Upper lobe of right lung (tissue), 1 donor: ENCODE results near the gene TEX264. TPM values are rescaled to one million over a fixed set of nuclear protein-coding genes. Genes with fewer than 3 reads are reported as not detected.

ENCODE experiments used
- ATAC-seq: fragments of 200-7000 bp; cut with Tn5 transposase; one replicate; pipeline ENCODE4 v1.9.1; 2020; ENCODE audit warnings: mild to moderate bottlenecking, moderate library complexity
- DNase-seq: peaks from one replicate; pipeline ENCODE4 v3.0.0-alpha.2; 2020
- H3K27ac ChIP-seq: fragments of 200-600 bp; one replicate; pipeline ENCODE4 v1.8.0; 2022
- H3K27me3 ChIP-seq: fragments of 200-600 bp; one replicate; pipeline ENCODE4 v1.8.0; 2022; ENCODE audit warnings: mild to moderate bottlenecking
- H3K36me3 ChIP-seq: fragments of 200-600 bp; one replicate; pipeline ENCODE4 v1.8.0; 2022
- H3K4me1 ChIP-seq: fragments of 200-600 bp; one replicate; pipeline ENCODE4 v1.8.0; 2022
- H3K4me3 ChIP-seq: fragments of 200-600 bp; one replicate; pipeline ENCODE4 v1.8.0; 2022; ENCODE audit warnings: mild to moderate bottlenecking
- H3K9me3 ChIP-seq: fragments of 200-600 bp; one replicate; pipeline ENCODE4 v1.8.0; 2022
- intact Hi-C: fragments of 100-400 bp; cut with DNase I; formaldehyde crosslinking; loops from one replicate; pipeline ENCODE4 v1.11.0; 2022
- total RNA-seq: library from RNA; stranded (reverse); fragmentation: NEBNext Ultra II Directional; extraction: Animal tissue kit (Norgen Biotek cat#: 25700); gene quantifications from one replicate; pipeline ENCODE4 v1.2.1, GENCODE V29; 2021
- TF ChIP-seq, protein P1 (sequence below): fragments of 200-600 bp; IDR thresholded peaks from one replicate; pipeline ENCODE4 v1.8.0; 2022; ENCODE audit warnings: antibody characterized with exemption
- donor health status: DM: no; HTN: yes; CAD: no; lungs with severe emphysema.

TEX264 gene
- total RNA-seq, 1 donor from 2014 or later = 51.0 TPM

DNA sequence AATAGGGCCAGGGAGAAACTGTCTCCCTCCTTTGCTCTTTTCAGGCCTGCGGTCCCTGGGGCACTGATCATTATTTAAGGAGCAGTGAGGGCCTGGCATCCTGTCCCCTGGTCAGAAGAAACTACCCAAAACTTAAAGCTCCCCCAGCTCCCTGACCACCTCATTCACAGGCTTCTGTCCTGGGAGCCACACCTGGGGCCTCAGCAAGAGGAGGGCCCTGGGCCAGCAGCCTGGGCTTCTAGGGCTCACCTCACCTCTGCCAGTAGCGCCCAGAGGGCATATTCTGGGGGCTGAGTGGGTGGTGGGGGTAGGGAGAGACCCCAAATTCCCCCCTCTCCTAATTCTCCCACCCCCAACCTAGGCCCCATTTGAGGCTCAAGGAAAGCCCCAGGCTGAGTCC lies 31.1 kb downstream of the TEX264 start:
- DNase-seq = no peak
- intact Hi-C loops = no loop called here
- no peaks in the 10 kb centered on the region for H3K27me3 ChIP-seq

DNA sequence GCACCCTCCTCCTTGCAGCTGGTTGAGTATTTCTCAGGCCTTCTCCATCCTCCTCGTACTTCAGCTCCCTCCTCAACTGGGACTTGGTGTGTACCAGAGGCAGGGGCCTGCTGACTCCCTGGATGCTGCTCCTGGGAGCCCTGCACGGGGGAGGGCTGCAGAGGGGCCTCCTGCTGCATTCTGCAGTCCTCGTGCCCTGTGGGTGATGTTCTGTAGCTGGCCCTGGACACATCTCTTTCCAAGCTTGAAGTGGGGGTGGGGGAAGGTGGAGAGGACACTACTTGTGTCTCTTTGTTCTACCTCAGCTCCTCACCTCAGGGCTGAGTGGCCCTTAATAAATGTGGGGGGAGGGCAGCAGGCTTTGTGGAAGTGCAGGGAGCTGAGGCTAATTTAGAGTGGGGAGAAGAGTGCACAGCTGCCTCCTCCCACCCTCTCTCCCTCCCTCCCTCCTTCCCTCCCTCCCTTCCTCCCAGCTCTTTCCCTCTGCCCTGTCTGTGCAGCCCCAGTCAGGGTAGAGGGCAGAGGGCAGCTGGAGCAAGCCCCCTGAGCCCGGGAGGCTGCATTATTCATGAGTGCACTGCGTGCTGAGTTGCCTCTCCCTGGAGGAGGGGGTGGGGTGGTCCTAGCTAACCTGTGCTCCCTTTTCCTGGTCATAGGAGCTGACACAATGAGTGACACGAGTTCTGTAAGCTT lies 32.2 kb downstream of the TEX264 start:
- no peak for ATAC-seq
- intact Hi-C loops = no loop called here
- no peak for DNase-seq
- H3K4me3 ChIP-seq = no peak overlapping the region
- H3K27me3 ChIP-seq = no peaks in the 10 kb centered on the region
- H3K4me1 ChIP-seq = no peaks in the 10 kb centered on the region
- H3K36me3 ChIP-seq = peaks cover 43% of the 10 kb centered on the region
- TF ChIP-seq, protein P1, sequence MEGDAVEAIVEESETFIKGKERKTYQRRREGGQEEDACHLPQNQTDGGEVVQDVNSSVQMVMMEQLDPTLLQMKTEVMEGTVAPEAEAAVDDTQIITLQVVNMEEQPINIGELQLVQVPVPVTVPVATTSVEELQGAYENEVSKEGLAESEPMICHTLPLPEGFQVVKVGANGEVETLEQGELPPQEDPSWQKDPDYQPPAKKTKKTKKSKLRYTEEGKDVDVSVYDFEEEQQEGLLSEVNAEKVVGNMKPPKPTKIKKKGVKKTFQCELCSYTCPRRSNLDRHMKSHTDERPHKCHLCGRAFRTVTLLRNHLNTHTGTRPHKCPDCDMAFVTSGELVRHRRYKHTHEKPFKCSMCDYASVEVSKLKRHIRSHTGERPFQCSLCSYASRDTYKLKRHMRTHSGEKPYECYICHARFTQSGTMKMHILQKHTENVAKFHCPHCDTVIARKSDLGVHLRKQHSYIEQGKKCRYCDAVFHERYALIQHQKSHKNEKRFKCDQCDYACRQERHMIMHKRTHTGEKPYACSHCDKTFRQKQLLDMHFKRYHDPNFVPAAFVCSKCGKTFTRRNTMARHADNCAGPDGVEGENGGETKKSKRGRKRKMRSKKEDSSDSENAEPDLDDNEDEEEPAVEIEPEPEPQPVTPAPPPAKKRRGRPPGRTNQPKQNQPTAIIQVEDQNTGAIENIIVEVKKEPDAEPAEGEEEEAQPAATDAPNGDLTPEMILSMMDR = no peak
- no peaks in the 10 kb centered on the region for H3K9me3 ChIP-seq
- no peak overlapping the region for H3K27ac ChIP-seq

More for the DNA sequence above, 31.1 kb downstream of the TEX264 start:
- H3K9me3 ChIP-seq = no peaks in the 10 kb centered on the region
- TF ChIP-seq, protein P1 = no peak
- no peaks in the 10 kb centered on the region for H3K4me1 ChIP-seq
- H3K36me3 ChIP-seq = peaks cover 54% of the 10 kb centered on the region
- no peak overlapping the region for H3K4me3 ChIP-seq
- ATAC-seq = no peak
- H3K27ac ChIP-seq = no peak overlapping the region

DNA sequence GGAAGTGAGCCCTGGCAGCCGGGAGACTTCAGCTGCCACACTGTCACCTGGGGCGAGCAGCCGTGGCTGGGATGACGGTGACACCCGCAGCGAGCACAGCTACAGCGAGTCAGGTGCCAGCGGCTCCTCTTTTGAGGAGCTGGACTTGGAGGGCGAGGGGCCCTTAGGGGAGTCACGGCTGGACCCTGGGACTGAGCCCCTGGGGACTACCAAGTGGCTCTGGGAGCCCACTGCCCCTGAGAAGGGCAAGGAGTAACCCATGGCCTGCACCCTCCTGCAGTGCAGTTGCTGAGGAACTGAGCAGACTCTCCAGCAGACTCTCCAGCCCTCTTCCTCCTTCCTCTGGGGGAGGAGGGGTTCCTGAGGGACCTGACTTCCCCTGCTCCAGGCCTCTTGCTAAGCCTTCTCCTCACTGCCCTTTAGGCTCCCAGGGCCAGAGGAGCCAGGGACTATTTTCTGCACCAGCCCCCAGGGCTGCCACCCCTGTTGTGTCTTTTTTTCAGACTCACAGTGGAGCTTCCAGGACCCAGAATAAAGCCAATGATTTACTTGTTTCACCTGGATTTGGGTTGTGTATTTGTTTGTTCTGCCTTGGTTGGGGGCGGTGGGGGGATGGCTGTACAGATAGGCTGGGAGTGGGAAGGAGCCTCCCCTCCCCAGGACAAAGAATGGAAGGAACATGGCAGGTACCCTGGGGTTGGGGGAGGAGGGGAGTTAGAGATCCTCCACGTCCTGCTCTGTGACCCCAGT lies 32.9 kb downstream of the TEX264 start:
- ATAC-seq = no peak

DNA sequence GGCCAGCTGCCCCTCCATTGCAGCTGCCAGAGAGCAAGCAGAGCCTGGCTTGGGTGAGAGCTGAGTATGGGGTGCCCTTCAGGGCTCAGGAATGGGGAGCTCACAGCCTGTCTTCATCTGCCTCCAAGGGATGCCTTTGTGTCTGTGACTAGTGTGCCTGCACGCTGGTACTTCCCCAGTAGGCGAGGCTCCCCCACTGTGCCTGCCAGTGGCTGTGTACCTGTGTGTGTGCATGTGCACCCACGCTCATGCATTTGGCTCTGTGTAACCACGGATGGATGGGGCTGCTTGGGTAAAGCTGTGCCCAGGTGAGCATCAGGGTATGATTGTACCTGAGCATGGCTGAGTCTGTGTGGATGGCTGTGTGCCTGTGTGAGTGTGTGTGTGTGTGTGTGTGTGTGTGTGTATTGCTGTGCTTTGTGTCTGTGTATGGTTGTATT lies 33.5 kb downstream of the TEX264 start:
- intact Hi-C loops = no loop called here
- Histone ChIP-seq H3K27me3 (no peaks in the 10 kb centered on the region), H3K27ac (no peak overlapping the region), H3K36me3 (peaks cover 30% of the 10 kb centered on the region), H3K4me1 (no peaks in the 10 kb centered on the region), H3K9me3 (no peaks in the 10 kb centered on the region), H3K4me3 (no peak overlapping the region)
- DNase-seq = peak; percentile 51
- ATAC-seq = no peak
- TF ChIP-seq, protein P1 = no peak

More for the DNA sequence above, 32.9 kb downstream of the TEX264 start:
- Histone ChIP-seq H3K27ac (no peak overlapping the region), H3K36me3 (peaks cover 36% of the 10 kb centered on the region), H3K4me1 (no peaks in the 10 kb centered on the region), H3K9me3 (no peaks in the 10 kb centered on the region), H3K27me3 (no peaks in the 10 kb centered on the region), H3K4me3 (no peak overlapping the region)
- intact Hi-C loops = no loop called here
- peak; percentile 40 for DNase-seq
- TF ChIP-seq, protein P1 = no peak

DNA sequence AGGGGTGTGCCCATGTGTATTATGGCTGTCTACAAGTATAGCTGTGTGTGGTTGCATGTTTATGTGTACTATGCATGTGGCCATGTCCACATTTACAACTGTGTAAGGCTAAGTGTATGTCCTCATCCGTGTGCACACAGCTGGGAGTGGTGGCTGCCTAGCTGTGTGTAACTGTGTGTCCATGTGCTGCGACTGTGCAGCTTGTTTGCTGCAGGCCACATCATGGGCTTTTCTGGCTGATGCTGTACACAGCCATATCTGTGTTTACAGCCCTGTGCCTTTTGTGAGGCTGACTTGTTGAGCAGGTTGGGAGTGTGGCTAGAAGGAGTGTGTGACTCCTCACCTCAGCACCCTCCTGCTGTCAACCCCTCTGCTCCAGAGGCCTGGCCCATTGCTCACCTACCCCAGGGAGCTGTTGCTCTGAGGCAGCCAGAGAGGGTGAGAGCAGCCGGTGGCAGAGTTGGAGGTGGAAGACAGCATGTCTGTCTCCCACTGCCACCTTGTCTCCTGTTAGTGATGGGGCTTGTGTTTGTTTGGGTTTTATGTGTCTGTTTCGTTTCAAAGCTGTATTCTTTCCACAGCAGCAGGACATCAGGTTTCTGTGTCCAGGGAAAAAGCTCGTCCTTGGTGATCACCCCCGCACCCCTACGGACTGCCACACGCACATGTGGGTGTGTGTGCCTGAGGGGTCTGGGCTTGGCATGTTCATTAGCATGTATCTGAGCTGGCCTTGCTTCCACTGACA lies 34.4 kb downstream of the TEX264 start:
- DNase-seq (peak; percentile 46), ATAC-seq (no peak)
- no peaks in the 10 kb centered on the region for H3K4me1 ChIP-seq
- intact Hi-C loops = no loop called here
- TF ChIP-seq, protein P1 = no peak
- H3K9me3 ChIP-seq = no peaks in the 10 kb centered on the region
- no peak overlapping the region for H3K4me3 ChIP-seq
- H3K27ac ChIP-seq = no peak overlapping the region
- H3K27me3 ChIP-seq = no peaks in the 10 kb centered on the region
- H3K36me3 ChIP-seq = peaks cover 21% of the 10 kb centered on the region
